ENCODE results near the gene NKAIN2. TPM values are rescaled to one million over a fixed set of nuclear protein-coding genes. Genes with fewer than 3 reads are reported as not detected.
"Not testable (repeated sequence)": the region's sequence is repeated elsewhere in the genome, so short reads cannot be mapped to it uniquely, and the experiment has no call there.

Gene NKAIN2
- total RNA-seq, 3 donors from 2014 or later (not counting 1 experiment from before 2014, with no cell fraction given): 0.45 TPM; not detected in 2

DNA sequence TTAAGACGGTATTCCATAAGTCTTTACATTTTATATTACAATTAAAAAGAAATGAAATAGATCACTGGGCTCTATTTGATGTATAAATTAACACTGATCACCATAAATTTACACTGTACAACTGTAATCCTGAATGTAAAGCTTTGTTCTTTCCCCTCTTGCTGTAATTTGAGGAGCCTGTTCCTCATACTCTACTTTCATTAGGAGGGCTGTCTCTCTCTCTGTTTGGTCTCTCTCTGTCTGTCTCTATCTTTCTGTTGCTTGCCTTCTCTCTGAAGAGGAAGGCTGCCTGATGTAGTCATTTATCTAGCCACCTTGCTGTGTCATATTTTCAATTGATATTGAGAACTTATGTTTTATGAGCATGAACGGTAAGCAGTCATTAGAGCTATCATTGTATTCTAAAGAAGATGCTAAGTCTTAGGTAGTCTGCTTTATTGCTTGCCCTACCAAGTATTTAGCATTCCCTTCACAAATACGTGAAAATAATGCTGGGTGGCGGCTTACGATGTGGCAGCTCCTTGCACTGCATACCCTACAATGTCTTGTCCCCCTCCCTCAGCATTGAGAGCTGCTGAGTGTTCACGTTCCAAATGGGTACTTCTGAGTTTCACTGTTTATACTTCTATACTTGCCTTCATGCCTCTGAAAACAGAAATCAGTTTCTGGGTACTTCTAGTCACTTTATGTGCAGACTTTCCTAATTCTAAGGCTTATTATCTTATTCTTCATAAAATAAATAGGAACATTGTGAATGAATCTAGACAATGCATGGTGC lies 205.5 kb downstream of the NKAIN2 start:
- Mint-ChIP-seq H3K4me3 (no peak overlapping the region), H3K27me3 (ENCODE audit: low read depth in 2 of 2) (no peaks in the 10 kb centered on the region), H3K9me3 (peaks cover 10 to 12% of the 10 kb centered on the region in 2 donors), H3K36me3 (no peaks in the 10 kb centered on the region), H3K27ac (no peak overlapping the region), H3K4me1 (no peaks in the 10 kb centered on the region)
- DNase-seq: no peak
- H3K36me3 ChIP-seq (ENCODE audit: control insufficient read depth, insufficient read depth, low read length): no peaks in the 10 kb centered on the region
- TF ChIP-seq, protein P1, sequence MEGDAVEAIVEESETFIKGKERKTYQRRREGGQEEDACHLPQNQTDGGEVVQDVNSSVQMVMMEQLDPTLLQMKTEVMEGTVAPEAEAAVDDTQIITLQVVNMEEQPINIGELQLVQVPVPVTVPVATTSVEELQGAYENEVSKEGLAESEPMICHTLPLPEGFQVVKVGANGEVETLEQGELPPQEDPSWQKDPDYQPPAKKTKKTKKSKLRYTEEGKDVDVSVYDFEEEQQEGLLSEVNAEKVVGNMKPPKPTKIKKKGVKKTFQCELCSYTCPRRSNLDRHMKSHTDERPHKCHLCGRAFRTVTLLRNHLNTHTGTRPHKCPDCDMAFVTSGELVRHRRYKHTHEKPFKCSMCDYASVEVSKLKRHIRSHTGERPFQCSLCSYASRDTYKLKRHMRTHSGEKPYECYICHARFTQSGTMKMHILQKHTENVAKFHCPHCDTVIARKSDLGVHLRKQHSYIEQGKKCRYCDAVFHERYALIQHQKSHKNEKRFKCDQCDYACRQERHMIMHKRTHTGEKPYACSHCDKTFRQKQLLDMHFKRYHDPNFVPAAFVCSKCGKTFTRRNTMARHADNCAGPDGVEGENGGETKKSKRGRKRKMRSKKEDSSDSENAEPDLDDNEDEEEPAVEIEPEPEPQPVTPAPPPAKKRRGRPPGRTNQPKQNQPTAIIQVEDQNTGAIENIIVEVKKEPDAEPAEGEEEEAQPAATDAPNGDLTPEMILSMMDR (IDR thresholded peaks at IDR 0.05): no peak
- 88% methylated on average over 5 of the region's 6 CpGs for WGBS (ENCODE audit: insufficient coverage)
- no peaks in the 10 kb centered on the region for H3K4me1 ChIP-seq (ENCODE audit: control insufficient read depth, insufficient read depth, low read length)
- no peak for ATAC-seq
- H3K4me3 ChIP-seq (ENCODE audit: low read length): no peak overlapping the region
- H3K27ac ChIP-seq (ENCODE audit: low read length): no peak overlapping the region
- no peaks in the 10 kb centered on the region for H3K9me3 ChIP-seq (ENCODE audit: control insufficient read depth, insufficient read depth, low read length)
- intact Hi-C loops (cut with micrococcal nuclease): no loop called here
- H3K27me3 ChIP-seq (ENCODE audit: control insufficient read depth, insufficient read depth, low read length): no peaks in the 10 kb centered on the region

DNA sequence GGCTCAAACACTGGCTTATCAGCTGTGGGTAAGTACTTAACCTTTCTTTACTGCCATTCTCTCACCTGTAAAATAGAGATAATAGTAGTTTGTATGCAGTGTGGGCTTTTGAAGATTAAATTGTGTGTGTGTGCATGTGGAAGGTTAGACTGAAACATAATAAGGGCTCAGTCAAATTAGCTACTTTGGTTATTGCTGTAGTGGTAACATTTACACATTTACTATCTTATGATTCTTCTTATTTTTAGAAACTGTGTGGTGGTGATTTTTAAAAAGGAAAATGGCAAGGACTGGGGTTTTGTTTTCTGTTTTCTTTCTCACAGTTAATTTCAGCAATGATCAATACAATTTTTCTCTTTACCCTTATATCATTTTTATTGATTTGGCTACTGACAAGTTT lies 206.9 kb downstream of the NKAIN2 start:
- H3K36me3 ChIP-seq (ENCODE audit: control insufficient read depth, insufficient read depth, low read length): no peaks in the 10 kb centered on the region
- no peak overlapping the region for H3K27ac ChIP-seq (ENCODE audit: low read length)
- Mint-ChIP-seq H3K36me3 (no peaks in the 10 kb centered on the region), H3K4me1 (no peaks in the 10 kb centered on the region), H3K27ac (no peak overlapping the region), H3K9me3 (peaks cover 10 to 12% of the 10 kb centered on the region in 2 donors), H3K27me3 (ENCODE audit: low read depth in 2 of 2) (no peaks in the 10 kb centered on the region), H3K4me3 (no peak overlapping the region)
- H3K4me1 ChIP-seq (ENCODE audit: control insufficient read depth, insufficient read depth, low read length): no peaks in the 10 kb centered on the region
- TF ChIP-seq, protein P1 (IDR thresholded peaks at IDR 0.05): no peak
- DNase-seq (no peak), ATAC-seq (no peak)
- no peak overlapping the region for H3K4me3 ChIP-seq (ENCODE audit: low read length)
- intact Hi-C loops (cut with micrococcal nuclease): no loop called here
- H3K9me3 ChIP-seq (ENCODE audit: control insufficient read depth, insufficient read depth, low read length): no peaks in the 10 kb centered on the region
- H3K27me3 ChIP-seq (ENCODE audit: control insufficient read depth, insufficient read depth, low read length): no peaks in the 10 kb centered on the region

DNA sequence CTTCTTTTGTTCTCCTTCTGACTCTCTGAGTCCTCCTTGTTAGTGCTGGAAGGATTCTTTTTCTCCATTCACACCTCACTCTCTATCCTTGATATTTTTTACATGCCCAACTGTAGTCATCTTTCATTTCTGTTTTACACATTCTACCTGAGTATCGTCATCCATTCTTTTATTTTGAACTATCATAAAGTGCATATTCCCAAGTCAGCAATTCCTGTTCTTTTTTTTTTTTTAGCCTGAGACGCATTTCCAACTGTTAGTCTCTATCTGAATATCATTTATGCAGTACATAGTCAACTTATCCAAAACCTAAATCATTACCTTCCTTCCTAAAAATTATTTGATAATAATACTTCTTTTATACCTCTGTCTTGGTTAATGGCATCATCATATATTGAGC lies 207.5 kb downstream of the NKAIN2 start:
- intact Hi-C loops (cut with micrococcal nuclease): no loop called here
- Mint-ChIP-seq H3K9me3 (peaks cover 6 to 12% of the 10 kb centered on the region in 2 donors), H3K27me3 (ENCODE audit: low read depth in 2 of 2) (no peaks in the 10 kb centered on the region), H3K27ac (no peak overlapping the region), H3K4me3 (no peak overlapping the region), H3K36me3 (no peaks in the 10 kb centered on the region), H3K4me1 (no peaks in the 10 kb centered on the region)
- ATAC-seq: no peak
- no peak overlapping the region for H3K27ac ChIP-seq (ENCODE audit: low read length)
- TF ChIP-seq, protein P1 (IDR thresholded peaks at IDR 0.05): no peak
- no peaks in the 10 kb centered on the region for H3K4me1 ChIP-seq (ENCODE audit: control insufficient read depth, insufficient read depth, low read length)
- no peak overlapping the region for H3K4me3 ChIP-seq (ENCODE audit: low read length)
- H3K27me3 ChIP-seq (ENCODE audit: control insufficient read depth, insufficient read depth, low read length): no peaks in the 10 kb centered on the region
- H3K9me3 ChIP-seq (ENCODE audit: control insufficient read depth, insufficient read depth, low read length): no peaks in the 10 kb centered on the region
- no peak for DNase-seq
- 81% methylated on average over 2 of the region's 2 CpGs for WGBS (ENCODE audit: insufficient coverage)
- H3K36me3 ChIP-seq (ENCODE audit: control insufficient read depth, insufficient read depth, low read length): no peaks in the 10 kb centered on the region

DNA sequence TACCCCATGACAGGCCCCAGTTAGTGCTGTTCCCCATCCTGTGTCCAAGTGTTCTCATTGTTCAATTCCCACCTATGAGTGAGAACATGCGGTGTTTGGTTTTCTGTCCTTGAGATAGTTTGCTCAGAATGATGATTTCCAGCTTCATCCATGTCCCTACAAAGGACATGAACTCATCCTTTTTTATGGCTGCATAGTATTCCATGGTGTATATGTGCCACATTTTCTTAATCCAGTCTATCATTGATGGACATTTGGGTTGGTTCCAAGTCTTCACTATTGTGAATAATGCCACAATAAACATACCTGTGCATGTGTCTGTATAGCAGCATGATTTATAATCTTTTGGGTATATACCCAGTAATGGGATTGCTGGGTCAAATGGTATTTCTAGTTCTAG lies 218.4 kb downstream of the NKAIN2 start:
- H3K27ac ChIP-seq (ENCODE audit: low read length); ATAC-seq; DNase-seq; H3K36me3 Mint-ChIP-seq; H3K9me3 ChIP-seq (ENCODE audit: control insufficient read depth, insufficient read depth, low read length); intact Hi-C loops (cut with micrococcal nuclease); H3K27ac Mint-ChIP-seq; H3K27me3 ChIP-seq (ENCODE audit: control insufficient read depth, insufficient read depth, low read length); H3K27me3 Mint-ChIP-seq (ENCODE audit: low read depth in 2 of 2); H3K4me3 ChIP-seq (ENCODE audit: low read length); H3K4me1 Mint-ChIP-seq; H3K36me3 ChIP-seq (ENCODE audit: control insufficient read depth, insufficient read depth, low read length); H3K4me1 ChIP-seq (ENCODE audit: control insufficient read depth, insufficient read depth, low read length); H3K4me3 Mint-ChIP-seq: not testable (repeated sequence)
- WGBS (ENCODE audit: insufficient coverage): no CpG with 5 or more reads among the region's 1 CpG
- peaks cover 9 to 10% of the 10 kb centered on the region in 2 donors for H3K9me3 Mint-ChIP-seq
